GM12865 (cell line): Measurements from ENCODE around the gene SUB1.

Source experiments
- DNase-seq: peaks from one replicate; pipeline ENCODE4 v3.0.0; 2010; ENCODE audit warnings: low read depth
- H3K4me3 ChIP-seq: 2 replicates; pipeline ENCODE4 v1.5.1; 2011; ENCODE audit warnings: mild to moderate bottlenecking, low read depth, low read length, control low read depth
- CTCF ChIP-seq: IDR thresholded peaks from 2 replicates; pipeline ENCODE4 v1.5.1; 2011; ENCODE audit warnings: low read length, control low read depth, low read depth, inconsistent platforms; ENCODE audit not compliant: insufficient read depth; ENCODE audit errors: missing control alignments

The SUB1 gene

GRCh38 chr5:32559411-32559810 is 25.9 kb upstream of the SUB1 start:
- no peak for TF ChIP-seq CTCF

GRCh38 chr5:32559921-32560320 is 25.4 kb upstream of the SUB1 start:
- DNase-seq: no peak
- no peak for TF ChIP-seq CTCF
- no peak overlapping the region for H3K4me3 ChIP-seq

More at GRCh38 chr5:32559411-32559810, 25.9 kb upstream of the SUB1 start:
- H3K4me3 ChIP-seq: no peak overlapping the region
- no peak for DNase-seq

- no peak for TF ChIP-seq CTCF
- no peak overlapping the region for H3K4me3 ChIP-seq
- DNase-seq: no peak
These were observed 23.3 kb upstream of the SUB1 start for GRCh38 chr5:32562056-32562455.

GRCh38 chr5:32562843-32563242 is 22.5 kb upstream of the SUB1 start:
- DNase-seq: no peak
- TF ChIP-seq CTCF: no peak
- no peak overlapping the region for H3K4me3 ChIP-seq

- DNase-seq: no peak
- no peak overlapping the region for H3K4me3 ChIP-seq
- TF ChIP-seq CTCF: no peak
These were observed 21.7 kb upstream of the SUB1 start for GRCh38 chr5:32563614-32564013.

- TF ChIP-seq CTCF: no peak
- no peak overlapping the region for H3K4me3 ChIP-seq
These were observed 20.2 kb upstream of the SUB1 start for GRCh38 chr5:32565145-32565544.

GRCh38 chr5:32566319-32567111 is 18.8 kb upstream of the SUB1 start:
- TF ChIP-seq CTCF: no peak
- DNase-seq: no peak
- no peak overlapping the region for H3K4me3 ChIP-seq

More at GRCh38 chr5:32565145-32565544, 20.2 kb upstream of the SUB1 start:
- DNase-seq: no peak
